IPS-NIHi11 (cell line): Measurements from ENCODE around the gene CORO1C.

Experiments
- DNase-seq: peaks from one replicate; pipeline ENCODE4 v3.0.0; 2012; ENCODE audit warnings: mixed read lengths, low spot score

CORO1C gene

GRCh38 chr12:108724054-108724889 lies 7.0 kb downstream of the CORO1C start:
- DNase-seq: no peak

- DNase-seq: no peak
Measured at GRCh38 chr12:108722992-108723766, 8.1 kb downstream of the CORO1C start.

- DNase-seq: no peak
Measured at GRCh38 chr12:108722463-108722862, 8.9 kb downstream of the CORO1C start.

GRCh38 chr12:108721824-108722223 lies 9.5 kb downstream of the CORO1C start:
- no peak for DNase-seq

- DNase-seq: no peak
Measured at GRCh38 chr12:108720757-108721514, 10.4 kb downstream of the CORO1C start.

GRCh38 chr12:108717243-108717642 lies 14.1 kb downstream of the CORO1C start:
- DNase-seq: no peak

- no peak for DNase-seq
Measured at GRCh38 chr12:108714866-108715265, 16.5 kb downstream of the CORO1C start.

GRCh38 chr12:108713471-108713870 lies 17.8 kb downstream of the CORO1C start:
- no peak for DNase-seq

- DNase-seq: no peak
Measured at GRCh38 chr12:108712925-108713203, 18.5 kb downstream of the CORO1C start.

- no peak for DNase-seq
Measured at GRCh38 chr12:108712165-108712924, 19.0 kb downstream of the CORO1C start.

- DNase-seq: no peak
Measured at GRCh38 chr12:108711489-108712164, 19.7 kb downstream of the CORO1C start.

- DNase-seq: no peak
Measured at GRCh38 chr12:108709697-108710096, 21.6 kb downstream of the CORO1C start.

GRCh38 chr12:108704527-108704926 lies 26.8 kb downstream of the CORO1C start:
- DNase-seq: no peak

GRCh38 chr12:108702595-108703320 lies 28.6 kb downstream of the CORO1C start:
- no peak for DNase-seq

- DNase-seq: no peak
Measured at GRCh38 chr12:108701779-108702441, 29.4 kb downstream of the CORO1C start.

GRCh38 chr12:108700833-108701541 lies 30.3 kb downstream of the CORO1C start:
- DNase-seq: no peak

- DNase-seq: no peak
Measured at GRCh38 chr12:108699955-108700563, 31.3 kb downstream of the CORO1C start.

- no peak for DNase-seq
Measured at GRCh38 chr12:108697905-108698304, 33.4 kb downstream of the CORO1C start.

GRCh38 chr12:108696996-108697290 lies 34.4 kb downstream of the CORO1C start:
- no peak for DNase-seq
